ENCODE data around the gene GRM6. TPM values are rescaled to one million over a fixed set of nuclear protein-coding genes. Genes with fewer than 3 reads are reported as not detected.

Gene GRM6
- not detected in 2 replicates for total RNA-seq
- long read RNA-seq: 0 reads

DNA sequence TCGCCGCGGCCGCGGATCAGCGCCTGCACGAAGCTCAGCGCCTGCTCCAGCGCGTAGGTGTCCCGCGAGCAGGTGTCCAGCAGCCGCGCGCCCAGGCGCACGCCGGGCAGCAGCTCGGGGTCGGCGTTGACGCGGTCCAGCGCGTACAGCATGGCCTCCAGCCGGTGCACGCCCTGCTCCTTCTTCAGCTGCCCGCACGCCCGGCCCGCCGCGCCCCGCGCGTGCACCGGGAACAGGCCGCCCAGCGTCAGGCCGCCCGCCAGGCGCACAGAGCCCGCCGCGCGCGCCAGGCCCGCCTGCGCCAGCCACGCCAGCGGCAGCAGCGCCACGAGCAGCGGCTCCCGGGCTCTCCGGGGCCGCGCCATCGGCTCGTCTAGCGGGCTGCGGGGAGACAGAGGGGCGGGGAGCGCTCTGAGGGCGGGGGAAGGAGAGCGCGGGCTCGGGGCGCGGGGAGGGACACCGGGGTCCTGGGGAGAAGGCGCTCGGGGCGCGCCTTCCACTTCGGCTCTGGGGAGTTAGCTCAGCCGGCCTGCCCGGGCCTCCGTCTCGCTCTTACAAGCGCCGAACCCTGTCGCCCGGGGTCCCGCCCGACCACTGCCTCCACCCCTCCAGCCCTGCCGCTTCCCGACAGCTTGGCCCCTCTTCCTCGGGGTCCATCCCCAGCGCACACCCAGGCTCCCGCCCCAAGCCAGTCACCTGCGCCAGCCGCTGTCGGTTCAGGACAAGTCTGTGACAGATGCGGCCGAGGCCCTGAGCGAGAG is at the start of gene GRM6:
GRM6 (minus strand) TSS at position 741 of the 761 bp plus-strand sequence; CDS start at position 365, 376 bp downstream.
- TF ChIP-seq CTCF (IDR thresholded peaks at IDR 0.05): no peak
- Mint-ChIP-seq H3K27ac (ENCODE audit: unreplicated experiment) (no peak within 1 kb of the TSS), H3K27me3 (ENCODE audit: unreplicated experiment) (peaks cover 3% of the 10 kb centered on the region), H3K4me3 (ENCODE audit: unreplicated experiment) (no peak within 1 kb of the TSS), H3K9me3 (ENCODE audit: unreplicated experiment) (peaks cover 15% of the 10 kb centered on the region), H3K4me1 (ENCODE audit: unreplicated experiment) (no peaks in the 10 kb centered on the region), H3K36me3 (ENCODE audit: unreplicated experiment) (no peaks in the 10 kb centered on the region)
- DNase-seq (ENCODE audit: extremely low spot score, unreplicated experiment): peak; percentile 83

DNA sequence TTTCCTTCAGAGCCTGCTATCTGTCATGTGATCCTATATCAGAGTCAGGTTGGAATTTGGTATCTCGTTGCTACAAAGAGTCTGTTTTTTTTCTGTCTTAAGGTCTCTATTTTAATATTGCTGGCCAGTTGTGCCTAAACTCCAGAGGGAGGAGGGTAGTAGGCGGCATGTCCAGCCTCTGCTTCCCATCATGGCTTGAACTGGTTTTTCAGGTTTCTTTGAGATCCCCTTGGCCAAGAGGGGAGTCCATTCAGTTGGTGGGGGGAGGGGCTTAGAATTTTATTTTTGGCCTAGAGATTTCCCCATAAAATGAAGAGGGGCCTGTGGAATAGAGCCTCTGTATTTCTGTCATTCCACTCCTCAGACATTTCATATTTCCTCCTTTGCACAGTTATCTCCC is 49.6 kb upstream of the GRM6 start:
- H3K27me3 Mint-ChIP-seq (ENCODE audit: unreplicated experiment): no peaks in the 10 kb centered on the region
- H3K4me3 Mint-ChIP-seq (ENCODE audit: unreplicated experiment): no peak overlapping the region
- no peak for TF ChIP-seq CTCF (IDR thresholded peaks at IDR 0.05)
- no peaks in the 10 kb centered on the region for H3K4me1 Mint-ChIP-seq (ENCODE audit: unreplicated experiment)
- no peak overlapping the region for H3K27ac Mint-ChIP-seq (ENCODE audit: unreplicated experiment)
- H3K9me3 Mint-ChIP-seq (ENCODE audit: unreplicated experiment): peaks cover 49% of the 10 kb centered on the region
- DNase-seq (ENCODE audit: extremely low spot score, unreplicated experiment): no peak
- H3K36me3 Mint-ChIP-seq (ENCODE audit: unreplicated experiment): no peaks in the 10 kb centered on the region

GRCh38 chr5:179033004-179033580 is 38.0 kb upstream of the GRM6 start:
- Mint-ChIP-seq H3K36me3 (ENCODE audit: unreplicated experiment) (peaks cover 66% of the 10 kb centered on the region), H3K27ac (ENCODE audit: unreplicated experiment) (no peak overlapping the region), H3K9me3 (ENCODE audit: unreplicated experiment) (peaks cover 74% of the 10 kb centered on the region), H3K27me3 (ENCODE audit: unreplicated experiment) (no peaks in the 10 kb centered on the region), H3K4me3 (ENCODE audit: unreplicated experiment) (no peak overlapping the region), H3K4me1 (ENCODE audit: unreplicated experiment) (no peaks in the 10 kb centered on the region)
- no peak for TF ChIP-seq CTCF (IDR thresholded peaks at IDR 0.05)
- no peak for DNase-seq (ENCODE audit: extremely low spot score, unreplicated experiment)

- H3K27ac Mint-ChIP-seq (ENCODE audit: unreplicated experiment): peak within 1 kb of the TSS; percentile 83
- peak; percentile 96 for DNase-seq (ENCODE audit: extremely low spot score, unreplicated experiment)
- TF ChIP-seq CTCF (IDR thresholded peaks at IDR 0.05): no peak
- H3K9me3 Mint-ChIP-seq (ENCODE audit: unreplicated experiment): peaks cover 17% of the 10 kb centered on the region
- peaks cover 10% of the 10 kb centered on the region for H3K4me1 Mint-ChIP-seq (ENCODE audit: unreplicated experiment)
- peaks cover 27% of the 10 kb centered on the region for H3K36me3 Mint-ChIP-seq (ENCODE audit: unreplicated experiment)
- peak within 1 kb of the TSS; percentile 95 for H3K4me3 Mint-ChIP-seq (ENCODE audit: unreplicated experiment)
- H3K27me3 Mint-ChIP-seq (ENCODE audit: unreplicated experiment): no peaks in the 10 kb centered on the region
These were observed 28.5 kb upstream of the GRM6 start, which contains the start of gene ZNF879 for GRCh38 chr5:179023528-179024189. Gene ZNF879 (plus strand): TSS chr5:179023804. CDS start chr5:179025005, 1,201 bp downstream.

- Mint-ChIP-seq H3K4me3 (ENCODE audit: unreplicated experiment) (no peak overlapping the region), H3K36me3 (ENCODE audit: unreplicated experiment) (no peaks in the 10 kb centered on the region), H3K27ac (ENCODE audit: unreplicated experiment) (no peak overlapping the region), H3K27me3 (ENCODE audit: unreplicated experiment) (no peaks in the 10 kb centered on the region), H3K9me3 (ENCODE audit: unreplicated experiment) (peaks cover 47% of the 10 kb centered on the region), H3K4me1 (ENCODE audit: unreplicated experiment) (no peaks in the 10 kb centered on the region)
- TF ChIP-seq CTCF (IDR thresholded peaks at IDR 0.05): no peak
- no peak for DNase-seq (ENCODE audit: extremely low spot score, unreplicated experiment)
These were observed 13.5 kb upstream of the GRM6 start for GRCh38 chr5:179008667-179009066.
